IMR-90 (cell line): ENCODE data around the gene GLG1. TPM values are rescaled to one million over a fixed set of nuclear protein-coding genes. Genes with fewer than 3 reads are reported as not detected.

Experiments used
- ATAC-seq: fragments of 200-7000 bp; cut with Tn5 transposase; 2 replicates; pipeline ENCODE4 v1.9.1; 2020; ENCODE audit warnings: low read depth, mild to moderate bottlenecking, moderate library complexity
- BruUV-seq: library from RNA; stranded (reverse); fragments of 400-500 nt; replicated peaks from 2 replicates; lab custom pipeline; 2021; lab: Mats Ljungman, UMichigan
- CTCF ChIA-PET: fragments of 300-600 bp; formaldehyde crosslinking; extraction: SDS; loops from one replicate; lab custom pipeline; 2021; ENCODE audit warnings: antibody characterized with exemption; lab: Yijun Ruan, JAX
- POLR2A ChIA-PET: fragments of 300-600 bp; sonication (Branson Sonifier 250); formaldehyde crosslinking; loops from one replicate; lab custom pipeline; 2022; ENCODE audit warnings: antibody characterized with exemption; ENCODE audit not compliant: unreplicated experiment; lab: Charles Lee
- DNase-seq: peaks from one replicate; pipeline ENCODE4 v3.0.0; 2013
- H2AFZ ChIP-seq: replicated peaks from 2 replicates; pipeline ENCODE3; 2013; ENCODE audit warnings: low read length, mild to moderate bottlenecking; ENCODE audit not compliant: poor library complexity
- H2AK5ac ChIP-seq: 2 replicates; pipeline ENCODE4 v1.6.1; 2013; ENCODE audit warnings: low read depth, low read length, inconsistent platforms
- H2AK9ac ChIP-seq: replicated peaks from 2 replicates; pipeline ENCODE3; 2013; ENCODE audit warnings: mild to moderate bottlenecking, low read depth, low read length, moderate library complexity; ENCODE audit not compliant: poor library complexity
- H2BK120ac ChIP-seq: 2 replicates; pipeline ENCODE4 v1.6.1; 2013; ENCODE audit warnings: low read depth, low read length, inconsistent platforms
- H2BK15ac ChIP-seq: 3 replicates; pipeline ENCODE4 v1.6.1; 2013; ENCODE audit warnings: low read depth, low read length, inconsistent platforms
- H2BK20ac ChIP-seq: 2 replicates; pipeline ENCODE4 v1.6.1; 2013; ENCODE audit warnings: low read depth, mild to moderate bottlenecking, inconsistent platforms, low read length, moderate library complexity
- H2BK5ac ChIP-seq: 2 replicates; pipeline ENCODE4 v1.6.1; 2013; ENCODE audit warnings: mild to moderate bottlenecking, low read depth, low read length, inconsistent platforms; ENCODE audit not compliant: poor library complexity, severe bottlenecking
- H3K14ac ChIP-seq: replicated peaks from 2 replicates; pipeline ENCODE4 v1.6.1; 2013; ENCODE audit warnings: low read depth, low read length, inconsistent platforms
- H3K18ac ChIP-seq: 2 replicates; pipeline ENCODE4 v1.6.1; 2013; ENCODE audit warnings: low read depth, low read length, control low read depth
- H3K23ac ChIP-seq: 2 replicates; pipeline ENCODE4 v1.6.1; 2013; ENCODE audit warnings: low read depth, low read length, inconsistent platforms
- H3K27ac ChIP-seq: 2 replicates; pipeline ENCODE4 v1.5.1; 2013; ENCODE audit warnings: mild to moderate bottlenecking, control low read depth, low read length; ENCODE audit not compliant: insufficient read depth
- H3K27me3 ChIP-seq: 2 replicates; pipeline ENCODE4 v1.6.1; 2013; ENCODE audit warnings: low read length; ENCODE audit not compliant: control insufficient read depth, insufficient read depth
- H3K36me3 ChIP-seq: 2 replicates; pipeline ENCODE4 v1.6.1; 2013; ENCODE audit warnings: low read length, mixed read lengths; ENCODE audit not compliant: control insufficient read depth, insufficient read depth
- H3K4ac ChIP-seq: 2 replicates; pipeline ENCODE4 v1.6.1; 2013; ENCODE audit warnings: low read depth, low read length, inconsistent platforms
- H3K4me1 ChIP-seq: 2 replicates; pipeline ENCODE4 v1.6.1; 2013; ENCODE audit warnings: low read length, mixed read lengths; ENCODE audit not compliant: control insufficient read depth, insufficient read depth
- H3K4me2 ChIP-seq: 2 replicates; pipeline ENCODE4 v1.6.1; 2013; ENCODE audit warnings: low read depth, mild to moderate bottlenecking, control low read depth, low read length, moderate library complexity
- H3K4me3 ChIP-seq: 2 replicates; pipeline ENCODE4 v1.5.1; 2013; ENCODE audit warnings: low read depth, mild to moderate bottlenecking, control low read depth, low read length, moderate library complexity; ENCODE audit not compliant: insufficient read depth
- H3K56ac ChIP-seq: 2 replicates; pipeline ENCODE4 v1.6.1; 2013; ENCODE audit warnings: low read length, inconsistent platforms; ENCODE audit not compliant: insufficient read depth; ENCODE audit errors: extremely low read depth
- H3K79me1 ChIP-seq, 2 experiments: 2 replicates each; pipeline ENCODE4 v1.6.1; 2013; ENCODE audit warnings: low read length in 2 of 2, inconsistent platforms in 1 of 2, low read depth in 1 of 2
- H3K9ac ChIP-seq: 2 replicates; pipeline ENCODE4 v1.6.1; 2013; ENCODE audit warnings: low read depth, low read length, control low read depth
- H3K9me1 ChIP-seq: 2 replicates; pipeline ENCODE4 v1.6.1; 2013; ENCODE audit warnings: low read length, inconsistent platforms; ENCODE audit not compliant: insufficient read depth
- H3K9me3 ChIP-seq: 2 replicates; pipeline ENCODE4 v1.6.1; 2013; ENCODE audit warnings: low read length; ENCODE audit not compliant: control insufficient read depth, insufficient read depth
- H4K20me1 ChIP-seq: 2 replicates; pipeline ENCODE4 v1.6.1; 2013; ENCODE audit warnings: low read length, inconsistent platforms; ENCODE audit not compliant: insufficient read depth
- H4K5ac ChIP-seq: 2 replicates; pipeline ENCODE4 v1.6.1; 2013; ENCODE audit warnings: mild to moderate bottlenecking, low read depth, low read length, control low read depth
- H4K8ac ChIP-seq, 2 experiments: 2 replicates each; pipeline ENCODE4 v1.6.1; 2013; ENCODE audit warnings: low read depth in 2 of 2, low read length in 2 of 2, control low read depth in 1 of 2, inconsistent platforms in 1 of 2
- H4K91ac ChIP-seq: 2 replicates; pipeline ENCODE4 v1.6.1; 2013; ENCODE audit warnings: low read depth, low read length, inconsistent platforms; ENCODE audit not compliant: insufficient read depth
- BHLHE40 ChIP-seq: fragments of 150-350 bp; IDR thresholded peaks from 2 replicates; pipeline ENCODE4 v1.6.1; 2016; ENCODE audit warnings: mild to moderate bottlenecking, low read depth, low read length
- CHD1 ChIP-seq: IDR thresholded peaks from 2 replicates; pipeline ENCODE4 v1.6.1; 2012; ENCODE audit warnings: low read depth, low read length, improper control_type of control experiment
- CTCF ChIP-seq: conservative IDR thresholded peaks from 2 replicates; pipeline ENCODE4 v1.5.1; 2012; ENCODE audit warnings: mild to moderate bottlenecking, low read depth, low read length, improper control_type of control experiment
- ELK1 ChIP-seq: fragments of 150-350 bp; IDR thresholded peaks from 2 replicates; pipeline ENCODE4 v1.6.1; 2016; ENCODE audit warnings: low read depth, mild to moderate bottlenecking, low read length, moderate library complexity, borderline replicate concordance
- MAFK ChIP-seq: IDR thresholded peaks from 2 replicates; pipeline ENCODE4 v1.6.1; 2012; ENCODE audit warnings: low read depth, low read length, improper control_type of control experiment
- MAZ ChIP-seq: IDR thresholded peaks from 2 replicates; pipeline ENCODE4 v1.6.1; 2012; ENCODE audit warnings: low read depth, mild to moderate bottlenecking, low read length, improper control_type of control experiment, moderate library complexity, borderline replicate concordance
- MXI1 ChIP-seq: IDR thresholded peaks from 2 replicates; pipeline ENCODE4 v1.6.1; 2012; ENCODE audit warnings: low read depth, mild to moderate bottlenecking, low read length, moderate library complexity, borderline replicate concordance
- NFE2L2 ChIP-seq: fragments of 150-350 bp; IDR thresholded peaks from 2 replicates; pipeline ENCODE4 v1.6.1; 2016; ENCODE audit warnings: low read depth, mild to moderate bottlenecking, low read length
- POLR2A ChIP-seq: IDR thresholded peaks from 2 replicates; pipeline ENCODE4 v1.6.1; 2012; ENCODE audit warnings: mild to moderate bottlenecking, low read depth, low read length
- RAD21 ChIP-seq: IDR thresholded peaks from 2 replicates; pipeline ENCODE4 v1.6.1; 2012; ENCODE audit warnings: low read length, improper control_type of control experiment
- RFX5 ChIP-seq: IDR thresholded peaks from 2 replicates; pipeline ENCODE4 v1.8.0; 2012; ENCODE audit warnings: low read depth, mild to moderate bottlenecking, low read length, moderate library complexity
- SMC3 ChIP-seq: fragments of 150-350 bp; IDR thresholded peaks from 2 replicates; pipeline ENCODE4 v1.6.1; 2016; ENCODE audit warnings: low read depth, mild to moderate bottlenecking, antibody characterized with exemption, low read length, moderate library complexity
- USF2 ChIP-seq: fragments of 150-350 bp; IDR thresholded peaks from 2 replicates; pipeline ENCODE4 v1.6.1; 2017; ENCODE audit warnings: mild to moderate bottlenecking, antibody characterized with exemption, low read length, low read depth
- WGBS, 2 experiments: methylation state at CpG; one replicate each; pipeline versions ENCODE4 v1.1.5 to v1.1.7; 2013; ENCODE audit warnings: missing lambda C conversion rate in 2 of 2; ENCODE audit not compliant: insufficient read length in 1 of 2; ENCODE audit errors: extremely low coverage in 2 of 2; 5-methylcytosine and 5-hydroxymethylcytosine counted together
- dilution Hi-C: fragments of 300-500 bp; cut with HindIII; formaldehyde crosslinking; loops from one replicate; pipeline ENCODE4 v1.14.3; 2018; ENCODE audit warnings: low sequenced_read_pairs; ENCODE audit not compliant: unreplicated experiment
- in situ Hi-C: fragments of 300-500 bp; cut with MboI; formaldehyde crosslinking; loops from 3 replicates; pipeline ENCODE4 v1.14.3; 2019; ENCODE audit warnings: low sequenced_read_pairs, inconsistent platforms, mixed read lengths
- intact Hi-C: fragments of 100-400 bp; cut with micrococcal nuclease; formaldehyde crosslinking; loops from 2 replicates; pipeline ENCODE4 v1.10.0; 2022
- polyA plus RNA-seq, 3 experiments: library from polyadenylated mRNA; depleted of rRNA; stranded (reverse); fragments of >200 nt; gene quantifications; 2 replicates each; pipeline ENCODE4 v1.2.3, GENCODE V29; 2012; ENCODE audit warnings: low replicate concordance in 1 of 3
- total RNA-seq: library from RNA; depleted of rRNA; stranded (reverse); fragments of >200 nt; gene quantifications from 2 replicates; pipeline ENCODE4 v1.2.3, GENCODE V29; 2012

GLG1 gene
- total and polyA plus RNA-seq, 2 of the 4 experiments (the other 2 are of a cell fraction), result 91.0 to 107 TPM

- Histone ChIP-seq H3K56ac (no peak overlapping the region), H2BK5ac (no peak overlapping the region), H2BK120ac (no peak overlapping the region), H4K20me1 (0 out of 2 replicates have a peak, but pooled peaks cover 4% of the 10 kb centered on the region), H3K14ac (no peak overlapping the region), H3K4ac (no peak overlapping the region), H2AFZ (no peak overlapping the region), H3K4me1 (no peaks in the 10 kb centered on the region; the same call in none of the 2 replicates), H3K79me1 (peaks cover 11 to 32% of the 10 kb centered on the region in 2 experiments), H3K9ac (no peak overlapping the region), H3K9me3 (no peaks in the 10 kb centered on the region), H2BK15ac (no peak overlapping the region), H3K27me3 (no peaks in the 10 kb centered on the region), H3K9me1 (peaks cover 6% of the 10 kb centered on the region; the same call in 1 of the 2 replicates), H3K23ac (no peak overlapping the region), H4K5ac (no peak overlapping the region), H2AK5ac (no peak overlapping the region), H3K27ac (no peak overlapping the region), H3K4me2 (no peak overlapping the region), H3K18ac (no peak overlapping the region), H4K91ac (no peak overlapping the region), H2BK20ac (no peak overlapping the region), H2AK9ac (no peak overlapping the region), H3K4me3 (no peak overlapping the region), H3K36me3 (peaks cover 12% of the 10 kb centered on the region), H4K8ac (no peak overlapping the region)
- intact Hi-C loops, result no loop called here
- ChIA-PET CTCF (no interaction called here), POLR2A (no interaction called here)
- DNase-seq (no peak), ATAC-seq (no peak)
- TF ChIP-seq RFX5 (no peak), RAD21 (no peak), USF2 (no peak), MAZ (no peak), CHD1 (no peak), ELK1 (no peak), SMC3 (no peak), POLR2A (no peak), MXI1 (no peak), CTCF (no peak), NFE2L2 (no peak), MAFK (no peak), BHLHE40 (no peak)
- WGBS, 2 experiments, result no CpG with 5 or more reads among the region's 2 CpGs
- dilution Hi-C loops, result no loop called here
- in situ Hi-C loops, result no loop called here
- BruUV-seq, result no TSS peak
Observed at GRCh38 chr16:74505011-74505410, 101.9 kb downstream of the GLG1 start.
